Karpas-422 (cell line): ENCODE data around the gene C19orf25. TPM values are rescaled to one million over a fixed set of nuclear protein-coding genes. Genes with fewer than 3 reads are reported as not detected.

Source experiments
- DNase-seq: peaks from one replicate; pipeline ENCODE4 v3.0.0-alpha.2; 2015
- H2AFZ ChIP-seq: fragments of 200-600 bp; sonication (generic); 2 replicates; pipeline ENCODE4 v1.6.1; 2014; ENCODE audit warnings: antibody characterized with exemption, low read length, mixed read lengths
- H3K27ac ChIP-seq: fragments of 200-600 bp; sonication (generic); 2 replicates; pipeline ENCODE4 v1.5.1; 2014; ENCODE audit warnings: mild to moderate bottlenecking, low read length, moderate library complexity
- H3K27me3 ChIP-seq: fragments of 200-600 bp; sonication (generic); 2 replicates; pipeline ENCODE4 v1.6.1; 2014; ENCODE audit warnings: low read length, mixed read lengths
- H3K36me3 ChIP-seq: fragments of 200-600 bp; sonication (generic); 2 replicates; pipeline ENCODE4 v1.6.1; 2014; ENCODE audit warnings: low read length, mixed read lengths; ENCODE audit not compliant: insufficient read depth
- H3K4me1 ChIP-seq: fragments of 200-600 bp; sonication (generic); 2 replicates; pipeline ENCODE4 v1.6.1; 2014; ENCODE audit warnings: mild to moderate bottlenecking, low read length, mixed read lengths
- H3K4me2 ChIP-seq: fragments of 200-600 bp; sonication (generic); 2 replicates; pipeline ENCODE4 v1.6.1; 2014; ENCODE audit warnings: low read length, low read depth, mild to moderate bottlenecking; ENCODE audit not compliant: poor library complexity, severe bottlenecking
- H3K4me3 ChIP-seq: fragments of 200-600 bp; sonication (generic); 2 replicates; pipeline ENCODE4 v1.5.1; 2014; ENCODE audit warnings: mild to moderate bottlenecking, antibody characterized with exemption, low read length, mixed read lengths
- H3K79me2 ChIP-seq: fragments of 200-600 bp; sonication (generic); 2 replicates; pipeline ENCODE4 v1.6.1; 2014; ENCODE audit warnings: mild to moderate bottlenecking, low read length, mixed read lengths
- H3K9ac ChIP-seq: fragments of 200-600 bp; sonication (generic); 2 replicates; pipeline ENCODE4 v1.6.0; 2014; ENCODE audit warnings: low read length
- H3K9me2 ChIP-seq: fragments of 200-600 bp; sonication (generic), shearing (Covaris generic); replicated peaks from 2 replicates; pipeline ENCODE4 v1.6.0; 2014; ENCODE audit warnings: mild to moderate bottlenecking, low read length, moderate library complexity; ENCODE audit not compliant: insufficient read depth
- H3K9me3 ChIP-seq: fragments of 300-700, 200-600 bp; sonication (generic); 2 replicates; pipeline ENCODE4 v1.6.1; 2014; ENCODE audit warnings: low read length, mixed read lengths
- H4K20me1 ChIP-seq: fragments of 200-600 bp; sonication (generic); 2 replicates; pipeline ENCODE4 v1.6.1; 2014; ENCODE audit warnings: mild to moderate bottlenecking, antibody characterized with exemption, low read length, low read depth; ENCODE audit not compliant: insufficient read depth
- total RNA-seq: library from RNA; depleted of rRNA; stranded (reverse); fragments of >200 nt; shearing (Covaris generic); gene quantifications from 2 replicates; pipeline ENCODE4 v1.2.3, GENCODE V29; 2014; ENCODE audit warnings: low replicate concordance

Gene C19orf25
- total RNA-seq, 1 experiment from 2014 or later, result 26.4 TPM

DNA sequence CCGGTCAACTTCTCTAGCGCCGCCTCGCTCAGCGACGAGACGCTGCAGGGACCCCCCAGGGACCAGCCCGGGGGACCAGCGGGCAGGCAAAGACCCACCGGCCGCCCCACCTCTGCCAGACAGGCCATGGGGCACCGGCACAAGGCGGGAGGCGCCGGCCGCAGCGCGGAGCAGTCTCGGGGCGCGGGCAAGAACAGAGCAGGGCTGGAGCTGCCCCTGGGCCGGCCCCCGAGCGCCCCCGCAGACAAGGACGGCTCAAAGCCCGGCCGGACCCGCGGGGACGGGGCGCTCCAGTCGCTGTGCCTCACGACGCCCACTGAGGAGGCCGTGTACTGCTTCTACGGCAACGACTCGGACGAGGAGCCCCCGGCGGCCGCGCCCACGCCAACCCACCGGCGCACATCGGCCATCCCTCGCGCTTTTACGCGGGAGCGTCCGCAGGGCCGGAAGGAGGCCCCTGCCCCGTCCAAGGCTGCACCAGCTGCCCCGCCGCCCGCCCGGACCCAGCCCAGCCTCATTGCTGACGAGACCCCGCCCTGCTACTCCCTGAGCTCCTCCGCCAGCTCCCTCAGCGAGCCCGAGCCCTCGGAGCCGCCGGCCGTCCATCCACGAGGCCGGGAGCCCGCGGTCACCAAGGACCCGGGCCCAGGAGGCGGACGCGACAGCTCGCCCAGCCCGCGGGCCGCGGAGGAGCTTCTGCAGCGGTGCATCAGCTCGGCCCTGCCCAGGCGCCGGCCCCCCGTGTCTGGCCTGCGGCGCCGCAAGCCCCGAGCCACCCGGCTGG, 11.3 kb downstream of the C19orf25 start:
- no peak overlapping the region for H3K9ac ChIP-seq
- no peak overlapping the region for H3K4me3 ChIP-seq
- no peaks in the 10 kb centered on the region for H3K9me2 ChIP-seq
- no peaks in the 10 kb centered on the region for H3K79me2 ChIP-seq
- H4K20me1 ChIP-seq, result peaks cover 27% of the 10 kb centered on the region; the same call in 1 of the 2 replicates
- no peaks in the 10 kb centered on the region for H3K36me3 ChIP-seq
- peaks cover 21% of the 10 kb centered on the region for H3K4me1 ChIP-seq
- no peak for DNase-seq
- H3K4me2 ChIP-seq, result peak overlapping the region; percentile 65
- H3K9me3 ChIP-seq, result no peaks in the 10 kb centered on the region
- no peak overlapping the region for H3K27ac ChIP-seq
- H3K27me3 ChIP-seq, result no peaks in the 10 kb centered on the region
- no peak overlapping the region for H2AFZ ChIP-seq

DNA sequence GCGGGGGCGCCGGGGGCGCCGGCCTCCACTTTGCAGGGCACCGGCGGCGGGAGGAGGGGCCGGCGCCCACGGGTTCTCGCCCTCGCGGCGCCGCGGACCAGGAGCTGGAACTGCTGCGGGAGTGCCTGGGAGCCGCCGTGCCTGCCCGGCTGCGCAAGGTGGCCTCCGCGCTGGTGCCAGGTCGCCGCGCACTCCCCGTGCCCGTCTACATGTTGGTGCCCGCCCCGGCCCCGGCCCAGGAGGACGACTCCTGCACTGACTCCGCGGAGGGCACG, 11.9 kb downstream of the C19orf25 start:
- Histone ChIP-seq H4K20me1 (peaks cover 22% of the 10 kb centered on the region; the same call in 1 of the 2 replicates), H3K79me2 (no peaks in the 10 kb centered on the region), H3K9me3 (no peaks in the 10 kb centered on the region), H3K4me2 (no peak overlapping the region), H3K9ac (no peak overlapping the region), H3K36me3 (no peaks in the 10 kb centered on the region), H3K4me3 (no peak overlapping the region), H3K27me3 (no peaks in the 10 kb centered on the region), H3K9me2 (no peaks in the 10 kb centered on the region), H2AFZ (no peak overlapping the region), H3K4me1 (peaks cover 21% of the 10 kb centered on the region), H3K27ac (no peak overlapping the region)
- DNase-seq, result no peak

DNA sequence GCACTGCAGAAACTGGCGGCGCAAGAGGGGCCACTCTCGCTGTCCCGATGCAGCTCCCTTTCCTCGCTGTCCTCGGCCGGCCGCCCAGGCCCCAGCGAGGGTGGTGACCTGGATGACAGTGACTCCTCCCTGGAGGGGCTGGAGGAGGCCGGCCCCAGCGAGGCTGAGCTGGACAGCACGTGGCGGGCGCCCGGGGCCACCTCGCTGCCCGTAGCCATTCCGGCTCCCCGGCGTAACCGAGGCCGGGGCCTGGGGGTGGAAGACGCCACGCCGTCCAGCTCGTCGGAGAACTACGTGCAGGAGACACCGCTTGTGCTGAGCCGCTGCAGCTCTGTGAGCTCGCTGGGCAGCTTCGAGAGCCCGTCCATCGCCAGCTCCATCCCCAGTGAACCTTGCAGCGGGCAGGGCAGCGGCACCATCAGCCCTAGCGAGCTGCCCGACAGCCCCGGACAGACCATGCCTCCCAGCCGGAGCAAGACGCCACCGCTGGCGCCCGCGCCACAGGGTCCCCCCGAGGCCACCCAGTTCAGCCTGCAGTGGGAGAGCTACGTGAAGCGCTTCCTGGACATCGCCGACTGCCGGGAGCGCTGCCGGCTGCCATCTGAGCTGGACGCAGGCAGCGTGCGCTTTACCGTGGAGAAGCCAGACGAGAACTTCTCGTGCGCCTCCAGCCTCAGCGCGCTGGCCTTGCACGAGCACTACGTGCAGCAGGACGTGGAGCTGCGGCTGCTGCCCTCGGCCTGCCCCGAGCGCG, 12.4 kb downstream of the C19orf25 start:
- no peak for DNase-seq
- H3K9me2 ChIP-seq, result no peaks in the 10 kb centered on the region
- no peak overlapping the region for H3K4me2 ChIP-seq
- no peaks in the 10 kb centered on the region for H3K9me3 ChIP-seq
- no peak overlapping the region for H2AFZ ChIP-seq
- no peak overlapping the region for H3K9ac ChIP-seq
- H4K20me1 ChIP-seq, result peaks cover 17% of the 10 kb centered on the region; the same call in 1 of the 2 replicates
- peaks cover 21% of the 10 kb centered on the region for H3K4me1 ChIP-seq
- H3K27me3 ChIP-seq, result no peaks in the 10 kb centered on the region
- no peaks in the 10 kb centered on the region for H3K79me2 ChIP-seq
- H3K4me3 ChIP-seq, result no peak overlapping the region
- no peak overlapping the region for H3K27ac ChIP-seq
- no peaks in the 10 kb centered on the region for H3K36me3 ChIP-seq

DNA sequence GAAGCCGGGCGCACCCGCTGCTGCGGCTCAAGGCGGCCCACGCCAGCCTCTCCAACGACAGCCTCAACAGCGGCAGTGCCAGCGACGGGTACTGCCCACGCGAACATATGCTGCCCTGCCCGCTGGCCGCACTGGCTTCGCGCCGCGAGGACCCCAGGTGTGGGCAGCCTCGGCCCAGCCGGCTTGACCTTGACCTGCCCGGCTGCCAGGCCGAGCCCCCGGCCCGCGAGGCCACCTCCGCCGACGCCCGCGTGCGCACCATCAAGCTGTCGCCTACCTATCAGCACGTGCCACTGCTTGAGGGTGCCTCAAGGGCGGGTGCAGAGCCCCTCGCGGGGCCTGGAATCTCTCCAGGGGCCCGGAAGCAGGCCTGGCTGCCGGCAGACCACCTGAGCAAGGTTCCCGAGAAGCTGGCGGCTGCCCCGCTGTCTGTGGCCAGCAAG, 13.0 kb downstream of the C19orf25 start:
- no peaks in the 10 kb centered on the region for H3K27me3 ChIP-seq
- no peak overlapping the region for H3K9ac ChIP-seq
- no peak overlapping the region for H2AFZ ChIP-seq
- H3K27ac ChIP-seq, result no peak overlapping the region
- H3K4me1 ChIP-seq, result peaks cover 15% of the 10 kb centered on the region
- H3K4me3 ChIP-seq, result no peak overlapping the region
- H3K9me2 ChIP-seq, result no peaks in the 10 kb centered on the region
- peaks cover 11% of the 10 kb centered on the region; the same call in 1 of the 2 replicates for H4K20me1 ChIP-seq
- H3K79me2 ChIP-seq, result no peaks in the 10 kb centered on the region
- H3K36me3 ChIP-seq, result no peaks in the 10 kb centered on the region
- no peak overlapping the region for H3K4me2 ChIP-seq
- DNase-seq, result no peak
- no peaks in the 10 kb centered on the region for H3K9me3 ChIP-seq

DNA sequence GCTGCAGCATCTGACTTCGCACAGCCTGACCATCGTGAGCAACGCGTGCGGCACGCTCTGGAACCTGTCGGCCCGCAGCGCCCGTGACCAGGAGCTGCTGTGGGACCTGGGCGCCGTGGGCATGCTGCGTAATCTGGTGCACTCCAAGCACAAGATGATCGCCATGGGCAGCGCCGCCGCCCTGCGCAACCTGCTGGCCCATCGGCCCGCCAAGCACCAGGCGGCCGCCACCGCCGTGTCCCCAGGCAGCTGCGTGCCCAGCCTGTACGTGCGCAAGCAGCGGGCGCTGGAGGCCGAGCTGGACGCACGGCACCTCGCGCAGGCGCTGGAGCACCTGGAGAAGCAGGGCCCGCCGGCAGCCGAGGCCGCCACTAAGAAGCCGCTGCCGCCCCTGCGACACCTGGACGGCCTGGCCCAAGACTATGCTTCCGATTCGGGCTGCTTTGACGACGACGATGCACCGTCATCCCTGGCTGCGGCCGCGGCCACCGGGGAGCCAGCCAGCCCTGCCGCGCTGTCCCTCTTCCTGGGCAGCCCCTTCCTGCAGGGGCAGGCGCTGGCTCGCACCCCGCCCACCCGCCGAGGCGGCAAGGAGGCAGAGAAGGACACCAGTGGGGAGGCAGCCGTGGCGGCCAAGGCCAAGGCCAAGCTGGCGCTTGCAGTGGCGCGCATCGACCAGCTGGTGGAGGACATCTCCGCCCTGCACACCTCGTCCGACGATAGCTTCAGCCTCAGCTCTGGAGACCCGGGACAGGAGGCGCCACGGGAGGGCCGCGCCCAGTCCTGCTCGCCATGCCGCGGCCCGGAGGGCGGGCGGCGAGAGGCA, 13.6 kb downstream of the C19orf25 start:
- Histone ChIP-seq H4K20me1 (peaks cover 7% of the 10 kb centered on the region; the same call in 1 of the 2 replicates), H2AFZ (no peak overlapping the region), H3K9ac (no peak overlapping the region), H3K9me3 (no peaks in the 10 kb centered on the region), H3K36me3 (no peaks in the 10 kb centered on the region), H3K4me3 (no peak overlapping the region), H3K4me1 (peaks cover 11% of the 10 kb centered on the region), H3K27me3 (no peaks in the 10 kb centered on the region), H3K27ac (no peak overlapping the region), H3K9me2 (no peaks in the 10 kb centered on the region), H3K79me2 (no peaks in the 10 kb centered on the region), H3K4me2 (no peak overlapping the region)
- no peak for DNase-seq

DNA sequence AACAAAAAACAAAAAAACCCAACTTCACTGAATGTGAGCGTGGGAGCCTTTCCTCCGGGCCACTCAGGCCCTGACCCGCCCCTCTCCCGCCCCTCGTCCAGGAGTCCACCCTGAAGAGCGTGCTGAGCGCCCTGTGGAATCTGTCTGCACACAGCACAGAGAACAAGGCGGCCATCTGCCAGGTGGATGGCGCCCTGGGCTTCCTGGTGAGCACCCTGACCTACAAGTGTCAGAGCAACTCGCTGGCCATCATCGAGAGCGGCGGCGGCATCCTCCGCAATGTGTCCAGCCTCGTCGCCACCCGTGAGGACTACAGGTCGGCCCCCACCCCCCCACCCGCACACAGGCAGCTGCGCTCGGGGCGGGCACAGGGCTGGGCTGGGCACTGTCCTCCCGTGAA, 17.2 kb downstream of the C19orf25 start:
- Histone ChIP-seq H3K27ac (no peak overlapping the region), H3K4me2 (no peak overlapping the region), H3K4me3 (no peak overlapping the region), H3K9me3 (no peaks in the 10 kb centered on the region), H3K79me2 (no peaks in the 10 kb centered on the region), H3K9me2 (no peaks in the 10 kb centered on the region), H3K36me3 (no peaks in the 10 kb centered on the region), H3K9ac (no peak overlapping the region), H4K20me1 (no peaks in the 10 kb centered on the region), H3K27me3 (no peaks in the 10 kb centered on the region), H2AFZ (no peak overlapping the region), H3K4me1 (no peaks in the 10 kb centered on the region)
- DNase-seq, result no peak

DNA sequence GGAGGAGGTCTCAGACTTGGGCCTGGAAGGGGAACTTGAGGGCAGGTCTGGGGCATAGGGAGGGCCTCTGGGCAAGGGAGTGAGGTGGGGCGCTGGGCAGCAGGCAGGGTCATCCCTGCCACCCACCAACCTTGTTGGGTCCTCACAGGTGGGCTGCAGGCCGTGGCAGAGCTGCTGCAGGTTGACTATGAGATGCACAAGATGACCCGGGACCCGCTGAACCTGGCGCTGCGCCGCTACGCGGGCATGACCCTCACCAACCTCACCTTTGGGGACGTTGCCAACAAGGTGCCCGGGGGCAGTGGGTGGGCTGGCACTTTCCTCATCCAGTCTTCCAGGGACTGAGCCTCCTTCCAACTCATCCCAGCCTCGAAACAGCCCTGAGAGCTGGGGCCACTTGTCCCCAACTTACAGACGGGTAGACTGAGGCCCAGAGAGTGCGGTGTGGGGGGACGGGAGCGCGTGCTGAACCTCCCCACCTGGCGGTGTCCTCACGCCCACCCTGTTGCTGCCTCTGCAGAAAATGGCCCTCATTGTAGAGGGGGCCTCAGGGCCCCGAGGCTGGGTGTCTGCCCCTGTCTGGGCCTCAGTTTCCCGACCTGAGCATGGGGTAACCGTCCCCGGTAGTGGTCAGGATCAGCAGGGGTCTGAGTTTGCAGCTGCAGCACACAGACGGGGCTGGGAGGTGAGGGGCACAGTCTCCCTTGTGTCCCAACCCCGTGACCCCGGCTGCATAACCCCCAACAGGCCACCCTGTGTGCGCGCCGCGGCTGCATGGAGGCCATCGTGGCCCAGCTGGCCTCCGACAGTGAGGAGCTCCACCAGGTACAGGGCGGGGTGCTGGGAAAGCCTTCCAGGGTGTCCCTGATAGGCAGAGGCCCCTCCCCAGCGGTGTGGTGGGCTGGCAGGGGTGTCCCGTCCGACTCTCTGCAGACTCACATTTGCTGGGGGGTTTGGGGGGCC, 18.7 kb downstream of the C19orf25 start:
- Histone ChIP-seq H3K9ac (no peak overlapping the region), H3K36me3 (no peaks in the 10 kb centered on the region), H3K9me2 (no peaks in the 10 kb centered on the region), H4K20me1 (no peaks in the 10 kb centered on the region), H3K4me2 (no peak overlapping the region), H3K9me3 (no peaks in the 10 kb centered on the region), H3K4me3 (no peak overlapping the region), H2AFZ (no peak overlapping the region), H3K27ac (no peak overlapping the region), H3K79me2 (no peaks in the 10 kb centered on the region), H3K27me3 (no peaks in the 10 kb centered on the region), H3K4me1 (no peaks in the 10 kb centered on the region)
- no peak for DNase-seq
